Spinal cord (tissue), 10 donors: ENCODE results near the gene CFB. TPM values are rescaled to one million over a fixed set of nuclear protein-coding genes. Genes with fewer than 3 reads are reported as not detected.
"Not testable (repeated sequence)": the region's sequence is repeated elsewhere in the genome, so short reads cannot be mapped to it uniquely, and the experiment has no call there.

Experiments
- DNase-seq, 6 donors: peaks; one replicate each; pipeline versions ENCODE4 v3.0.0 to v3.0.0-alpha.2; 2013 to 2015; ENCODE audit warnings: low spot score in 6 of 6, low read depth in 4 of 6
- H3K27ac ChIP-seq: one replicate; pipeline ENCODE4 v1.5.1; 2013; ENCODE audit warnings: low read depth, low read length, control low read depth
- H3K27me3 ChIP-seq: one replicate; pipeline ENCODE4 v1.6.1; 2013; ENCODE audit warnings: low read length; ENCODE audit not compliant: control insufficient read depth, insufficient read depth
- H3K36me3 ChIP-seq: one replicate; pipeline ENCODE4 v1.6.1; 2013; ENCODE audit warnings: low read length; ENCODE audit not compliant: control insufficient read depth, insufficient read depth
- H3K4me1 ChIP-seq: one replicate; pipeline ENCODE4 v1.6.1; 2013; ENCODE audit warnings: low read length; ENCODE audit not compliant: control insufficient read depth, insufficient read depth
- H3K4me3 ChIP-seq: one replicate; pipeline ENCODE4 v1.5.1; 2013; ENCODE audit warnings: low read depth, low read length, control low read depth
- H3K9me3 ChIP-seq: one replicate; pipeline ENCODE4 v1.6.1; 2013; ENCODE audit warnings: low read length; ENCODE audit not compliant: control insufficient read depth, insufficient read depth
- WGBS: methylation state at CpG from one replicate; pipeline ENCODE4 v1.1.5; 2013; ENCODE audit warnings: missing lambda C conversion rate; ENCODE audit not compliant: insufficient coverage; 5-methylcytosine and 5-hydroxymethylcytosine counted together
- polyA plus RNA-seq, 2 donors: library from polyadenylated mRNA; unstranded; fragments of 120-200 nt; gene quantifications; one replicate each; pipeline ENCODE4 v1.2.1, GENCODE V29; 2013; ENCODE audit not compliant: insufficient read length in 2 of 2
- total RNA-seq, 2 donors: library from RNA; depleted of rRNA in 1 of 2; stranded (reverse); fragments of 120-200 nt in 1 of 2; fragments of >200 nt in 1 of 2; gene quantifications; one replicate each; pipeline versions ENCODE4 v1.2.3 to v1.2.4, GENCODE V29; 2013 to 2014
- donor health status: healthy.

CFB gene
- total and polyA plus RNA-seq, 4 donors = 1.6 to 21.8 (median 9.6) TPM

- no CpG with 5 or more reads among the region's 5 CpGs for WGBS
- Histone ChIP-seq H3K36me3 (peaks cover 29% of the 10 kb centered on the region), H3K27ac (no peak overlapping the region), H3K4me1 (no peaks in the 10 kb centered on the region), H3K27me3 (no peaks in the 10 kb centered on the region), H3K9me3 (no peaks in the 10 kb centered on the region), H3K4me3 (no peak overlapping the region)
- DNase-seq = no peak
These were observed 32.9 kb downstream of the CFB start for GRCh38 chr6:31978831-31979230.

- H3K27ac ChIP-seq = no peak overlapping the region
- WGBS = 93% methylated on average over 3 of the region's 3 CpGs
- no peak for DNase-seq
- H3K36me3 ChIP-seq = peaks cover 25% of the 10 kb centered on the region
- no peak overlapping the region for H3K4me3 ChIP-seq
- no peaks in the 10 kb centered on the region for H3K9me3 ChIP-seq
- no peaks in the 10 kb centered on the region for H3K27me3 ChIP-seq
- H3K4me1 ChIP-seq = no peaks in the 10 kb centered on the region
These were observed 33.5 kb downstream of the CFB start for GRCh38 chr6:31979238-31979898.

- 88% methylated on average over 4 of the region's 13 CpGs for WGBS
- H3K36me3 ChIP-seq = peaks cover 25% of the 10 kb centered on the region
- not testable (repeated sequence) for H3K9me3 ChIP-seq, H3K4me3 ChIP-seq, H3K27ac ChIP-seq, DNase-seq, H3K4me1 ChIP-seq, H3K27me3 ChIP-seq
These were observed 34.4 kb downstream of the CFB start for GRCh38 chr6:31980195-31980876.

- not testable (repeated sequence) for H3K4me3 ChIP-seq, H3K27me3 ChIP-seq, H3K27ac ChIP-seq, H3K9me3 ChIP-seq, H3K4me1 ChIP-seq, DNase-seq
- H3K36me3 ChIP-seq = peaks cover 25% of the 10 kb centered on the region
- WGBS = no CpG with 5 or more reads among the region's 5 CpGs
These were observed 35.1 kb downstream of the CFB start for GRCh38 chr6:31980998-31981397.

DNA sequence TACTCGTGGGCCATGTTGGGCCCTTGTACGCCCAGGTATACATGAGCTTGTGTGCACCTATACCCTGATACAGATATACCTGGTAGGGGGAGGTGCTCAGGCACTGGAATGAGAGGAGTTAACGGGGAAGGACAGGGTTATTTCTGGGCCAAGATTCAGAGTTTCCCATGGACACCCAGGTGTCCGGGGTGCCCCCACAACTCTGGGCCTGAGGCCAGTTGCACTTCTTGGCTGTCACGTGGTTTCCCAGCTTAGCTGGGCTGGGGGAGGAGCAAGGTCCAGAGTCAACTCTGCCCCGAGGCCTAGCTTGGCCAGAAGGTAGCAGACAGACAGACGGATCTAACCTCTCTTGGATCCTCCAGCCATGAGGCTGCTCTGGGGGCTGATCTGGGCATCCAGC, 35.8 kb downstream of the CFB start, which contains the start of gene C4A:
Gene C4A, plus strand, starts transcription at position 314 of the 400 bp plus-strand sequence. Its CDS starts 51 bp downstream, at position 365.
- WGBS = no CpG with 5 or more reads among the region's 7 CpGs
- not testable (repeated sequence) for H3K27ac ChIP-seq, DNase-seq, H3K9me3 ChIP-seq, H3K4me3 ChIP-seq, H3K27me3 ChIP-seq, H3K4me1 ChIP-seq
- peaks cover 19% of the 10 kb centered on the region for H3K36me3 ChIP-seq

DNA sequence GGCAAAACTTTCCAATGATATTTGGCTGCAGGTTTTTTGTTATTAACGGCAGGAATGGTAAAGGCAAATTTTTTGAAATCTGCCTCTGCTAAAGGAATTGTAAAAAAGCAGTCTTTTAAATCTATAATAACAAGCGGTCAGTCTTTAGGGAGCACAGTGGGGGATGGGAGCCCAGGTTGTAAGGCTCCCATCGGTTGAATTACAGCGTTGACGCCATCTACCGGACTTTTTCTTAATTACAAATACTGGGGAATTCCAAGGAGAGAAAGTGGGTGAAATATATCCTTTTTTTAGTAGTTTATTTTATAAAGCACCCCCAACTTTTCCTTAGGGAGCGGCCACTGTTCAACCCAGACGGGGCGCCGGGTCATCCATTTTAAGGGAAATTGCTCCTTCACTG, 43.5 kb downstream of the CFB start:
- not testable (repeated sequence) for H3K4me1 ChIP-seq, DNase-seq, H3K9me3 ChIP-seq, H3K27ac ChIP-seq, H3K36me3 ChIP-seq, H3K27me3 ChIP-seq, H3K4me3 ChIP-seq
- no CpG with 5 or more reads among the region's 10 CpGs for WGBS

DNA sequence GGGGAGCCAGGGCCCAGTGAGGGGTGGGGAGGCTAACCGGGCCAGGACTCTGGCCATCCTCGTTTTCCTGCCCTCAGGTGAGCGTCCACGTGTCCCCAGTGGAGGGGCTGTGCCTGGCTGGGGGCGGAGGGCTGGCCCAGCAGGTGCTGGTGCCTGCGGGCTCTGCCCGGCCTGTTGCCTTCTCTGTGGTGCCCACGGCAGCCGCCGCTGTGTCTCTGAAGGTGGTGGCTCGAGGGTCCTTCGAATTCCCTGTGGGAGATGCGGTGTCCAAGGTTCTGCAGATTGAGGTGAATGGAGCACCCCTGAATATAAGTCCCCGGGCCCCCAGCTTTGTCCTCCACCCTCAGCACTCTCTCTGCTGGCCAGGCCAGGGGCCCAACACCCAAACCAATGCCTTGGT, 48.5 kb downstream of the CFB start:
- WGBS = no CpG with 5 or more reads among the region's 14 CpGs
- H3K4me3 ChIP-seq, H3K4me1 ChIP-seq, H3K36me3 ChIP-seq, H3K27ac ChIP-seq, H3K27me3 ChIP-seq, DNase-seq, H3K9me3 ChIP-seq: not testable (repeated sequence)

GRCh38 chr6:31996385-31996784, 50.5 kb downstream of the CFB start:
- not testable (repeated sequence) for H3K4me3 ChIP-seq, H3K36me3 ChIP-seq, H3K9me3 ChIP-seq, DNase-seq, H3K4me1 ChIP-seq, H3K27me3 ChIP-seq, H3K27ac ChIP-seq
- WGBS = 100% methylated on average over 4 of the region's 6 CpGs
